HFF-Myc (cell line): ENCODE data around the gene FGFRL1.

ENCODE experiments used
- DNase-seq: peaks from one replicate; pipeline ENCODE4 v3.0.0-alpha.2; 2011; ENCODE audit warnings: low read depth; ENCODE audit errors: extremely low read depth
- H3K4me3 ChIP-seq: replicated peaks from 2 replicates; pipeline ENCODE4 v1.5.1; 2011; ENCODE audit warnings: low read depth, mild to moderate bottlenecking, control low read depth, low read length
- CTCF ChIP-seq: IDR thresholded peaks from 2 replicates; pipeline ENCODE4 v1.5.1; 2012; ENCODE audit warnings: mild to moderate bottlenecking, low read depth, low read length, control low read depth; ENCODE audit errors: missing control alignments

The FGFRL1 gene

GRCh38 chr4:1008840-1009541 is 2.4 kb upstream of the FGFRL1 start:
- H3K4me3 ChIP-seq: peak overlapping the region; percentile 46
- TF ChIP-seq CTCF: no peak
- DNase-seq: no peak

GRCh38 chr4:1009542-1010394 is 1.7 kb upstream of the FGFRL1 start:
- no peak for TF ChIP-seq CTCF
- H3K4me3 ChIP-seq: peak overlapping the region; percentile 46
- DNase-seq: no peak

- peak overlapping the region; percentile 37 for H3K4me3 ChIP-seq
- no peak for DNase-seq
- no peak for TF ChIP-seq CTCF
Observed at GRCh38 chr4:1010395-1011021, 918 bp upstream of the FGFRL1 start.

DNA sequence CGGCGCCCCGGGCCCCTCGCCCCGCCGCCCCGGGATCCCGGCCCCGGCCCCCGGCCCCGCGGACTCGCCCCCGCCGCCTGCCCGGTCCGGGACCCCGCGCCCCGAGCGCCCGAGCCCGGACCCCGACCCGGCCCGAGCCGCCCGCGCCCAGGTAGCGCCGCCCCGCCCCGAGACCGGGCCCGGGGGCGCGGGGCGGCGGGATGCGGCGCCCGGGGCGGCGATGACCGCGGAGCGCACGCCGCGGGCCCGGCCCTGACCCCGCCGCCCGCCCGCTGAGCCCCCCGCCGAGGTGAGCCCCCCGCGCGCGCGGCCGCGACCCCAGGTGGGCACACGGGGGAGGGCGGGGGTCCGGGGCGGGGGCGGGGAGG is 224 bp downstream of the FGFRL1 start:
- no peak overlapping the region; the same call in 1 of the 2 replicates for H3K4me3 ChIP-seq
- no peak for DNase-seq
- no peak for TF ChIP-seq CTCF

GRCh38 chr4:1012034-1012739 is 761 bp downstream of the FGFRL1 start:
- TF ChIP-seq CTCF: no peak
- DNase-seq: no peak
- peak overlapping the region; percentile 60 for H3K4me3 ChIP-seq

- no peak for TF ChIP-seq CTCF
- DNase-seq: no peak
- H3K4me3 ChIP-seq: no peak overlapping the region
Observed at GRCh38 chr4:1013225-1014073, 2.0 kb downstream of the FGFRL1 start.
